ENCODE results near the gene CNIH2.

DNA sequence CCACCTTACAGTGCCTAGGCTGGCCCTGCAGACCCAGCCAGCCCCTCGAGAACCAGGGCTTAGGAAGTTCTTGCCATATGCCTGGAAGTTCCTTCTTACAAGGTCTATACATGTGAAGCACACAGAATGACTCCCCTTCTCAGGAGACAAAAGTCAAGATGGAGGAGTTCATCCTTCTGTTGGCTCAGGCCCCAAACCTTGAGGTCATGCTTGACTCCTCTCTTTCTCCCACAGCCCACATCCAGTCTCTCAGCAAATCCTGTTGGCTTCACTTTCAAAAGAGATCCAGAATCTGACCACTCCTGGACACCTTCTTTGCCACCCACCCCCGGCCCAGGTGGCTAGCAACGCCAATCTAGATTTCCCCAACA lies 40.6 kb downstream of the CNIH2 start:
- TF ChIP-seq, protein P1, sequence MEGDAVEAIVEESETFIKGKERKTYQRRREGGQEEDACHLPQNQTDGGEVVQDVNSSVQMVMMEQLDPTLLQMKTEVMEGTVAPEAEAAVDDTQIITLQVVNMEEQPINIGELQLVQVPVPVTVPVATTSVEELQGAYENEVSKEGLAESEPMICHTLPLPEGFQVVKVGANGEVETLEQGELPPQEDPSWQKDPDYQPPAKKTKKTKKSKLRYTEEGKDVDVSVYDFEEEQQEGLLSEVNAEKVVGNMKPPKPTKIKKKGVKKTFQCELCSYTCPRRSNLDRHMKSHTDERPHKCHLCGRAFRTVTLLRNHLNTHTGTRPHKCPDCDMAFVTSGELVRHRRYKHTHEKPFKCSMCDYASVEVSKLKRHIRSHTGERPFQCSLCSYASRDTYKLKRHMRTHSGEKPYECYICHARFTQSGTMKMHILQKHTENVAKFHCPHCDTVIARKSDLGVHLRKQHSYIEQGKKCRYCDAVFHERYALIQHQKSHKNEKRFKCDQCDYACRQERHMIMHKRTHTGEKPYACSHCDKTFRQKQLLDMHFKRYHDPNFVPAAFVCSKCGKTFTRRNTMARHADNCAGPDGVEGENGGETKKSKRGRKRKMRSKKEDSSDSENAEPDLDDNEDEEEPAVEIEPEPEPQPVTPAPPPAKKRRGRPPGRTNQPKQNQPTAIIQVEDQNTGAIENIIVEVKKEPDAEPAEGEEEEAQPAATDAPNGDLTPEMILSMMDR (IDR thresholded peaks at IDR 0.05), result no peak
- TF ChIP-seq EP300 (IDR thresholded peaks at IDR 0.05), result no peak
